ENCODE results near the gene SPRR2E.
"Not testable (repeated sequence)": the region's sequence is repeated elsewhere in the genome, so short reads cannot be mapped to it uniquely, and the experiment has no call there.

SPRR2E gene

GRCh38 chr1:153122831-153123421 lies 28.6 kb upstream of the SPRR2E start:
- Histone ChIP-seq H3K9me3 (ENCODE audit: insufficient read depth, low read length) (no peaks in the 10 kb centered on the region), H4K20me1 (ENCODE audit: insufficient read depth, low read length) (no peaks in the 10 kb centered on the region), H3K4me2 (ENCODE audit: low read length) (no peak overlapping the region), H3K9ac (ENCODE audit: low read length) (no peak overlapping the region), H3K79me2 (ENCODE audit: low read length) (no peaks in the 10 kb centered on the region), H2AFZ (ENCODE audit: low read depth, low read length) (no peak overlapping the region), H3K27me3 (ENCODE audit: low read depth, low read length) (peaks cover 26% of the 10 kb centered on the region), H3K4me1 (ENCODE audit: low read length) (no peaks in the 10 kb centered on the region), H3K36me3 (replicated peaks; ENCODE audit: low read depth, low read length) (no peaks in the 10 kb centered on the region), H3K27ac (ENCODE audit: low read length) (no peak overlapping the region), H3K4me3 (ENCODE audit: low read length) (no peak overlapping the region)
- TF ChIP-seq EZH2phosphoT487 (IDR thresholded peaks at IDR 0.05; ENCODE audit: low read depth) (no peak), CTCF (IDR thresholded peaks at IDR 0.05; ENCODE audit: low read depth, low read length) (no peak)

GRCh38 chr1:153120945-153121344 lies 26.6 kb upstream of the SPRR2E start:
- H3K27ac ChIP-seq (ENCODE audit: low read length) = no peak overlapping the region
- no peaks in the 10 kb centered on the region for H3K4me1 ChIP-seq (ENCODE audit: low read length)
- no peaks in the 10 kb centered on the region for H3K9me3 ChIP-seq (ENCODE audit: insufficient read depth, low read length)
- H4K20me1 ChIP-seq (ENCODE audit: insufficient read depth, low read length) = no peaks in the 10 kb centered on the region
- H3K9ac ChIP-seq (ENCODE audit: low read length) = no peak overlapping the region
- H3K4me2 ChIP-seq (ENCODE audit: low read length) = no peak overlapping the region
- TF ChIP-seq CTCF (IDR thresholded peaks at IDR 0.05; ENCODE audit: low read depth, low read length) = no peak
- TF ChIP-seq EZH2phosphoT487 (IDR thresholded peaks at IDR 0.05; ENCODE audit: low read depth) = no peak
- H3K36me3 ChIP-seq (replicated peaks; ENCODE audit: low read depth, low read length) = no peaks in the 10 kb centered on the region
- no peak overlapping the region for H3K4me3 ChIP-seq (ENCODE audit: low read length)
- H2AFZ ChIP-seq (ENCODE audit: low read depth, low read length) = no peak overlapping the region
- H3K79me2 ChIP-seq (ENCODE audit: low read length) = no peaks in the 10 kb centered on the region
- H3K27me3 ChIP-seq (ENCODE audit: low read depth, low read length) = peaks cover 26% of the 10 kb centered on the region

GRCh38 chr1:153119491-153119971 lies 25.2 kb upstream of the SPRR2E start:
- Histone ChIP-seq H2AFZ (ENCODE audit: low read depth, low read length) (no peak overlapping the region), H3K4me3 (ENCODE audit: low read length) (no peak overlapping the region), H3K79me2 (ENCODE audit: low read length) (no peaks in the 10 kb centered on the region), H3K27ac (ENCODE audit: low read length) (no peak overlapping the region), H3K36me3 (replicated peaks; ENCODE audit: low read depth, low read length) (no peaks in the 10 kb centered on the region), H4K20me1 (ENCODE audit: insufficient read depth, low read length) (no peaks in the 10 kb centered on the region), H3K4me1 (ENCODE audit: low read length) (no peaks in the 10 kb centered on the region), H3K4me2 (ENCODE audit: low read length) (no peak overlapping the region), H3K27me3 (ENCODE audit: low read depth, low read length) (peaks cover 34% of the 10 kb centered on the region), H3K9me3 (ENCODE audit: insufficient read depth, low read length) (no peaks in the 10 kb centered on the region), H3K9ac (ENCODE audit: low read length) (no peak overlapping the region)
- TF ChIP-seq CTCF (IDR thresholded peaks at IDR 0.05; ENCODE audit: low read depth, low read length) (no peak), EZH2phosphoT487 (IDR thresholded peaks at IDR 0.05; ENCODE audit: low read depth) (no peak)

- H4K20me1 ChIP-seq (ENCODE audit: insufficient read depth, low read length); H3K9me3 ChIP-seq (ENCODE audit: insufficient read depth, low read length); H3K4me2 ChIP-seq (ENCODE audit: low read length); H2AFZ ChIP-seq (ENCODE audit: low read depth, low read length); H3K36me3 ChIP-seq (replicated peaks; ENCODE audit: low read depth, low read length); H3K27ac ChIP-seq (ENCODE audit: low read length); H3K9ac ChIP-seq (ENCODE audit: low read length); H3K4me3 ChIP-seq (ENCODE audit: low read length); H3K4me1 ChIP-seq (ENCODE audit: low read length); H3K79me2 ChIP-seq (ENCODE audit: low read length): not testable (repeated sequence)
- peaks cover 40% of the 10 kb centered on the region for H3K27me3 ChIP-seq (ENCODE audit: low read depth, low read length)
Measured at GRCh38 chr1:153115264-153115663, 20.9 kb upstream of the SPRR2E start.

All from OCI-LY3 (cell line).